Stimulated activated CD8-positive, alpha-beta memory T cell treated with anti-CD3 and anti-CD28 coated beads, Interleukin-15, amount 100 ng/mL, for 24 hours (primary cell): ENCODE results near the gene IGSF21.

Source experiments
- DNase-seq: peaks from one replicate; pipeline ENCODE4 v3.0.0-alpha.2; 2020; ENCODE audit warnings: low read depth

The IGSF21 gene

DNA sequence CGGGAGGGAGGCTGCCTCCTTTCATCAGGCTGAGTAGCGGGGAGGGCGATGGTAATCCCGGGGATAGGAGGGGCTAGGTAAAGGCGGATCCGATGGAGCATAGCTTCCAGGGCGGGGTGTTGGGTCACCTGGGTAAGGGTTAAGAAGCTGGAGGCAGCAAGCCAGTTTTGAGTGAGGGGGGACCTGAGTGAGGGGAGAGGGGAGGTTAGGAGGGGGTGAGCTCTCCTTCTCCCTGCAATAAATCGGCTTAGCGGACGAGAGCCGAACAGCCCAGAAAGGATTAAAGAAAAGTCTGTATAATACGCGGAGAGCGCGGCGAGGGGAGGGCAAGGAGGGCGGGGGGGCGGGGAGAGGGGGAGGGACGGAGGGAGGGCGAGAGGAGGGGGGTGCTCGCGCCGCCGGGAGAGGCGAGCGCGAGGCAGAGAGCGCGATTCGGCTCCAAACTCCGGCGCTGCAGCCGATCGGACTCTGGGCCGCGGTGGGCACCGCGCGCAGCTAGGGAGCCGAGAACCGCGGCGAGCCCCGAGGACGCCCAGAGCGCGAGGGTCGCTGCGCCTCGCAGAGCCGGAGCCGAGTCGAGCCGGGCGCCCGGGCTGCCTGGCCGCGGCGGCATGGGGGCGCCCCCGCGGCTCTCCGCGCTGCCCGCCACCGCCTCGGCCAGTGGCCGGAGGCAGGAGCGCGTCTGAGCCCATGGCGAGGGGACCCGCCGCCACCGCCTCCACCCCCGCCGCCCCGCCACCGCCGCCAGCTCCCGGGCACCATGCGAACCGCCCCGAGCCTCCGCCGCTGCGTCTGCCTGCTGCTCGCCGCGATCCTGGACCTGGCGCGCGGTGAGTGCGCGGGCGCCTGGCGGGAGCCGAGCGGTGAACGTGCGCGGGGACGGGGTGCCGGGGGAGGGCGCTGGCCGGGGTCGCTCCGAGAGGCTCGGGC lies at the start of gene IGSF21:
TSS of gene IGSF21 (plus strand) at position 430 of the 930 bp plus-strand sequence. CDS start at position 761, 331 bp downstream.
- no peak for DNase-seq

DNA sequence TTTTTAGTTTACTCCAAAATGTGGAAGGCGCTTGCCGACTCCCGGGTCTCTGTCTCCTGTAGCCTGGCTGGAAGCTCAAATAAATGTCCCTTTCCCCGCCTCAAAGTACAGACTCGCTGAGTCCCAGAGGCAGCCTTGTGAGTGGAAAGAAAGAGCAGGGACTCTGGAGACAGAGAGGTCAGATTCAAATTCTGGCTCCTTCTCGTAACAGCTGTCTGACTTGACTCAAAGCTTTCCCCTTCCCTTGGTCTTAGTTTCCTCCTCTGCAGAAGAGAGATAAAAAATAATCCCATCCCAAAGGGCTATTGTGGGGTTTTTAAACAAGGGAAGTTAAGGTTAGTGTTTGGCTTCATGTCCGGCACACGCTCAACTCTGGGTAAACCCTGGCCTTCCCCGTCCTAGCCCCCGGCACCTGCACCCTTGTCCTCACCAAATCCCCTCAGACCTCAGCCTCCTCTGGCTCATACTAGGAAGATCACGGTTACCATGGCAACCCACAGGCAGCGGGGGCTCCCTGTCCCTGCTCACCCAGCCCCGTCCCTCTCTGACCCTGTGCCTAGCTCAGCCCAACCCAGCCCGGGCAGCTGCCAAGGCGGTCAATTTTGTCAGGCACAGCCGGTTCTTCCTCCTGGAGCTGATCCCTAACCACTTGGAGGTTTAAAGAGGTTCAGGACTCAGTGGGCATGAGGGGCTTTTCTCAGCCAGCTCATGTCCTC lies 49.2 kb upstream of the IGSF21 start:
- DNase-seq, result no peak

GRCh38 chr1:18058981-18059605 lies 48.5 kb upstream of the IGSF21 start:
- DNase-seq, result no peak

- DNase-seq, result no peak
Observed at GRCh38 chr1:18060366-18060765, 47.2 kb upstream of the IGSF21 start.

DNA sequence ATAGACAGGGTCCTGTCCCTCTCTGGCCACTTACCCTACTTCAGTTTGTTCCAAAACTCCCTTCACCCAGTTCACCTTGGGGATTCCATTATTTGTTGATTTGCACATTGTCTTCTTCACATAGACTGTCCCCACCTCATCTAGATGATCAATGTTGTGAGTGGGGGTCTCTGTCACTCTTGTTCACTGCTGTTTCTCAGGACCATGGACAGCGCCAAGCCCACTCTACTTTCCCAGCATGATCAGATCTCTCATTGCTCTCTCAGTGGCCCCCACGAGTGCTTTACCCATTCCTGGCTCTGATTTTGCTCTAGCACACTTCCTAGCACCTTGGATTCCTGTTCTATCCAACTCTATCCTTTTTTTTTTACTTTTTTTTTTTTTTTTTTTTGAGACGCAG lies 45.4 kb upstream of the IGSF21 start:
- DNase-seq, result no peak

DNA sequence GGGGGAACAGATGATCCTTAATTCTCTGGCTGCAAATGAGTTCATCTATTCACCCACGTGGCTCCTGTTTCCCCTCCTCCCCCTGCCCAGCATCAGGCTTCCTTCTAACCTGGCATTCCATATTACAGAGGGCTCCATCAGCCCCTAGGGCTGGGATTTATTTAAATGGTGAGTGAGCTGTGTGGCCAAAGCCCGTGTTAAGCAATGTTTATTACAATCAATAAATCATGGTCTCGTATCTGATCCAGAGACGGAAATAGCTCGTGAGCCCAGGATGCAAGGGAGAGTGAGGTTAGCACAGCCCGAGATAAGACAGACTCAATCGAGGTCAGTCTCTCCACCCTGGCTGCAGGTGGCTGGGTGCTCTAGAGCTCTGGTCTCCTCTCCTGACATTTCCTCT lies 43.1 kb upstream of the IGSF21 start:
- DNase-seq, result no peak

DNA sequence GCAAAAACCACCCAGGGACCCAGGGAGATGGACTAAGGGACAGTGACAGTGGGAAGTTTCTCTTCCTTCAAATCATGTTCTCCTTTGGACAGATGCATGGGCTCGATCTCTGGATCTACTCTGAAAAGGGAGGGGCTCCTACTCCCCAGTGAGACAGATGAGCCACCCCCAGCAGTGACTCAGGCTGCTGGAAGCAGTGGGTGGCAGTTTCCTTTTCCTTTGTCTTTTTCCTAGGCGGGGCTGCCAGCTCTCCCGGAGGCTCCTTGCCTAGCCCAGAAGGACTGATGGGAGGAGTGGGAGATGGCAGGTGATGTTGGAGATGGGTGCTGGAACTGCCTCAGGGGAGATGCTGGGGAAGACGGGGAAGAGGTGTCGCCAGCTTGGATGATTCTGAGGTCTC lies 41.0 kb upstream of the IGSF21 start:
- no peak for DNase-seq

- DNase-seq, result no peak
Observed at GRCh38 chr1:18069903-18070302, 37.7 kb upstream of the IGSF21 start.

DNA sequence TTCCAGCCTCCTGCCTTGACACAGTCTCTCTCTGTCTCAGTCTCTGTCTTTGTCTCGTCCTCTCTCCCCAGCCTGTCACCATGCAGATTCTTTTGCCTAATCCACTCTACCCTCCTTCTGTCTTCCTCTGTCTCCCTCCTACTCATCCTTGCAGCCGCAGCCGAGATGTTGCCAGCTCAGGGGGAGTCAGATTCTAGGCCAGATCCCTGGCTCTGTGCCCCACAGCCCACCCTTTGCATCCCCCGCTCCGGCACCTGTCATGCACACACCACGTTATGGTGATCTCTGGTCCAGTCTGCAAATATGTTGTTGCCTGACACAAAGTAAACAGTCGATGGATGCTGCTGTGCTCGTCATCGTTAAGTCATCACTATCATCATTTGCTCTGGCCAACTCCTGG lies 35.5 kb upstream of the IGSF21 start:
- DNase-seq, result no peak

- no peak for DNase-seq
Observed at GRCh38 chr1:18073066-18073642, 34.4 kb upstream of the IGSF21 start.

DNA sequence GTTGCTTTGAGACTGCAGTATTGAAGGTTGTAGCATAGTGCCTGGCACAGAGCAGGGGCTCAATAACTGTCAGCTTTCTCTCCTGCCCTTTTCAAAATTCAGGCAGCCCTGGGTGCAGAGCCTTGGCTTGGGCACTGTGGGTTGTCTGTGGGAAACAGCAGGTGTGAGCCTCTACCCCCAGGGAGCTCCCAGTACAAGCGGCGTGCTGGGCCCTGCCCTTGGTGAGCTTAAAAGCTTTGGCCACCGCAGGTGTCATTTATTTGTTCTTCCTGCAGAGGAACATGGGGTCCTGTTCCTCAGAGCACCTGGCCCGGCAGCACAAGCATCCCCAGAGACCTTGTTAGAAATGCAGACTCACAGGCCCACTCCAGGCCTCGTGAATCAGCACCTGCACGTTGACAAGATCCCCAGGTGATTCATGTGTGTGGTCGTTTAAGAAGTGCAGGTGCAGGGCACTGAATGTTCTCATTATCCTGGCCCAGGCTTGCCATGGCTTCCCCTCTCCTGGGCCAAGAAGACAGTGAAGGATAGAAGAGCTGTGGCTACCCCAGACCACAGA lies 29.9 kb upstream of the IGSF21 start:
- no peak for DNase-seq

DNA sequence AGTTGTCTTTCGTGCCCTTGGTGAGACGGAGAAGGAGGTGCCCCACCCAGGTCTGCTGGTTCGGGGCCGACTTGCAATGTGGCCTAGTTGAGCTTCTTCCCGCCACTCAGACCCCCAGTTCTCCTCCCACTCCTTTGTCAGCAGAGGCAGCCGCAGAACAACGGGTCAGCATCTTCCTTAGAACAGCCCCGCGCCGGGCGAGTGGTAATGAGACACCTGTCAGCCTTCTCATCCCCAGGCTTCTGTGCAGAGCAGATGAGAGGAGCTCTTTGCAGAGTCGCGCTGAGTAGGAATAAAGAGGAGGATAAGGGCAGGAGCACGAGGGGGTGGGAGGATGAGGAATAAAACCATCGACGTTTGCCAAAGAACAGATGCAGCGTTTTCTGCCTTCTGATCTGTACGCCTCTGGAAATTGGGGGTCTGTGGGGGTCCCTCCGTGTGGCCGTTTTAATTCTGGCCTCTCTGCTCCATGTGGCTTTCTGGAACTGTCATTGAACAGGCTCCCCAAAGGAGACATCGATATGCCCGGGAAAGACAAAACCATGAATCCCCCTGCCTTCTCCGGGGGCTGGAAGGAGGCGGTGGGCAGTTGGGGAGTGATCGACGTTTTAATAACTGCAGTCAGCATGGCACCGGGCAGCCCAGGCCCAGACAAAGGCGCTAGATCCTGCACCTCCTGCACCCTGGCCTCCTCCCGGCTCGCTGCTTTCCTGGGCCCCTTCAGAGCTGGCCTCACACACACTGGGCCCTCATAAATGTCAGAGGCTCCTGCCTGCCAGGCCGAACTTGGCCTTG lies 27.5 kb upstream of the IGSF21 start:
- DNase-seq, result no peak

GRCh38 chr1:18085387-18086074 lies 22.1 kb upstream of the IGSF21 start:
- no peak for DNase-seq

DNA sequence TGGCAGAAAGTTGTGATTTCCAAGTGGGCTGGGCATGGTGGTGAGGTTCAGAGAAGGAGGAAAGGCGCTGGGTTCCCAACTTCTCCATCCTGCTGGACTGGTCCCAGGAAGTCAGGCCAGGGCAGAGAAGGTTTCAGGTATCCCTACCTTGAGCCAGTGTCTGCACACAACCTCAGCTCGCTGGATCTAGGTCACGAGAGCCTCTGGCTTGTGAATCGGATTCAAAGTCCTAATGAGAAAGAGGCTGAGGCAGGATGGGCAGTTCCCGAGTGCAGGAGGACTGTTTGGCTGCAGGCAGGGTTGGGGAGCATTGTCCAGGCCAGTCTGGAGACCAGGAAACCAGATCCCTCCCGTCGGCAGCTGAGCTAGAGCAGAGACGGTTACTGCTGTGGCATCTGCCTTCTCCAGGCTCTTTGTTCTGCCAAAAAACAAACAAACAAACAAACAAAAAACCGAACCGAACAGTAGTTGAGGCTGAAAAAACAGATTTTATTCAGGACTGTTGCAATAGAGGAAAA lies 19.5 kb upstream of the IGSF21 start:
- DNase-seq, result no peak

GRCh38 chr1:18089488-18089887 lies 18.1 kb upstream of the IGSF21 start:
- no peak for DNase-seq

DNA sequence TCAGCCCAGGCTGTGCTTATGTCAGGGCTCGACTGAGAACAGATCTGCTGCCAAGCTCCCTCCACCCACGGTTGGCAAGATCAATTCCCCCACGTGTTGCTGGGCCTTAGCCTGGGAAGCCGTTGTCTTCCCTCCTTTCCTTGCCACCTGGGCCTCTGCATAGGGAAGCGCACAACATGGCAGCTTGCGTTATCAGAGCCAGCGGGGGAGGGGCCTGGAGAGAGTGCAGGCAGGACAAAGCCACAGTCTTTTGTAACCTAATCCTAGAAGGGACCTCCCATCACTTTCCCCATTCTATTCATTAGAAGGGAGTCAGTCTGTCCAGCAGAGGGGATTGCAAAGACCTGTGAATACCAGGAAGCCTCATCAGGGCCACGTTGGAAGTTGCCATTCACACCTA lies 17.0 kb upstream of the IGSF21 start:
- DNase-seq, result no peak

DNA sequence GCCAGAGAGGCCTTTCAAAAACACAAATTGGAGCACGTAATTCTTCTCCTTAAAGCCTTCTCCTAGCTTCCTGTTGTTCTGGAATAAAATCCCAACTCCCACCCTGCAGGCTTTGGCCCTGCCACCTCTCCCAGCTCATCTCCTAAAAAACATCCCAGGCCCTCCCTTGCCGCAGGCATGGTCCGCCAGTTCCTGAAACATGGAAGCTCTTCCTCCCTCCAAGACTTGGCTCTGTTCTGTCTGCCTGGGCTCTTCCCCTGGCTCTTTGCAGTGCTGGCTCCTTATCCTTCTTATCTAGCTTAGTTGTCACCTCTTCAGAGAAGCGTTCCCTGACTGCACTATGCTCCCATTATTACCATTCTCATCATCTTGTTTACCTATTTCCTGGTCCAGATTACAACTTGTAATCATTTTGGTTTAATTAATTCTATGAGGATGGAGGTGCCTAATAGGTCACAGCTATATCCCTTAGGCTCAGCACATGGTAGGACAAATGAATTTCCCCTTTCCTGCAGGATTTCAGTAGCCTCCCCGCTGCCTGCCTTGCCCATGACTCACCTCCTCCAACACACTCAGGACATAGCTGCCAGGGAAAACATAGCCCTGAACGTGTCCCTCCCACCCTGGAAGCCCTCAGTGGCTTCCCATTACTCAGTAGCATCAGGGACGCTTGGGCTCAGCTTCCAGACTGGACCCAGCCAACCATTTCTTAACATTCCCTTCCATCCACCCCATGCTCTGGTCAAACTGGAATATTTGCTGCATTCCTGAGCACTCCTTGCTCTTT lies 15.7 kb upstream of the IGSF21 start:
- no peak for DNase-seq

GRCh38 chr1:18093193-18093592 lies 14.4 kb upstream of the IGSF21 start:
- DNase-seq, result no peak

DNA sequence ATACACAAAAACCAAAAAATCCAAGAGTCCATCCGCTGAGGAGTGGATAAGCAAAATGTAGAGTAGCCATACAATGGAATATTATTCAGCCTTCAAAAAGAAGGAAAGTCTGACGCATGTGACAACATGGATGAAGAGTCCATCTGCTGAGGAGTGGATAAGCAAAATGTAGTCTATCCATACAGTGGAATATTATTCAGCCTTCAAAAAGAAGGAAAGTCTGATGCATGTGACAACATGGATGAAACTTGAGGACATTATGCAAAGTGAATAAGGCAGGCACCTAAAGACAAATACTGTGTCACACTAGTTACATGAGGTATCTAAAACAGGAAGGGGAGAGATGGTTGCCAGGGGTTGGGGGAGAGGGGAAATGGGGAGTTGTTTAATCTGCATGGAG lies 14.0 kb upstream of the IGSF21 start:
- no peak for DNase-seq

GRCh38 chr1:18094096-18094495 lies 13.5 kb upstream of the IGSF21 start:
- no peak for DNase-seq
